Activated naive CD8-positive, alpha-beta T cell treated with anti-CD3 and anti-CD28 coated beads for 36 hours (primary cell): ENCODE measurements around the gene AADACL3. TPM values are rescaled to one million over a fixed set of nuclear protein-coding genes. Genes with fewer than 3 reads are reported as not detected.
"Not testable (repeated sequence)": the region's sequence is repeated elsewhere in the genome, so short reads cannot be mapped to it uniquely, and the experiment has no call there.

ENCODE experiments used
- DNase-seq: peaks from one replicate; pipeline ENCODE4 v3.0.0; 2021
- H3K27ac Mint-ChIP-seq: one replicate; pipeline ENCODE4 v1.8.0; 2022; ENCODE audit warnings: mild to moderate bottlenecking, moderate library complexity, mixed read lengths
- H3K27me3 Mint-ChIP-seq: one replicate; pipeline ENCODE4 v1.8.0; 2022; ENCODE audit warnings: mild to moderate bottlenecking, mixed read lengths
- H3K36me3 Mint-ChIP-seq: one replicate; pipeline ENCODE4 v1.8.0; 2021; ENCODE audit warnings: mild to moderate bottlenecking, mixed read lengths
- H3K4me1 Mint-ChIP-seq: one replicate; pipeline ENCODE4 v1.8.0; 2021; ENCODE audit warnings: mixed read lengths
- H3K4me3 Mint-ChIP-seq: one replicate; pipeline ENCODE4 v1.8.0; 2022; ENCODE audit warnings: mild to moderate bottlenecking, moderate library complexity, mixed read lengths
- H3K9me3 Mint-ChIP-seq: one replicate; pipeline ENCODE4 v1.8.0; 2022; ENCODE audit warnings: mixed read lengths
- total RNA-seq, 2 experiments: library from RNA; stranded (reverse); gene quantifications; one replicate each; pipeline ENCODE4 v1.2.3, GENCODE V29; 2021

Gene AADACL3, protein sequence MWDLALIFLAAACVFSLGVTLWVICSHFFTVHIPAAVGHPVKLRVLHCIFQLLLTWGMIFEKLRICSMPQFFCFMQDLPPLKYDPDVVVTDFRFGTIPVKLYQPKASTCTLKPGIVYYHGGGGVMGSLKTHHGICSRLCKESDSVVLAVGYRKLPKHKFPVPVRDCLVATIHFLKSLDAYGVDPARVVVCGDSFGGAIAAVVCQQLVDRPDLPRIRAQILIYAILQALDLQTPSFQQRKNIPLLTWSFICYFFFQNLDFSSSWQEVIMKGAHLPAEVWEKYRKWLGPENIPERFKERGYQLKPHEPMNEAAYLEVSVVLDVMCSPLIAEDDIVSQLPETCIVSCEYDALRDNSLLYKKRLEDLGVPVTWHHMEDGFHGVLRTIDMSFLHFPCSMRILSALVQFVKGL
- not detected for total RNA-seq

- H3K9me3 Mint-ChIP-seq: no peaks in the 10 kb centered on the region
- peaks cover 21% of the 10 kb centered on the region for H3K27me3 Mint-ChIP-seq
- DNase-seq: no peak
- H3K4me3 Mint-ChIP-seq: no peak within 1 kb of the TSS
- H3K36me3 Mint-ChIP-seq: no peaks in the 10 kb centered on the region
- no peaks in the 10 kb centered on the region for H3K4me1 Mint-ChIP-seq
- H3K27ac Mint-ChIP-seq: no peak within 1 kb of the TSS
These were observed at the start of gene AADACL3 for GRCh38 chr1:12715896-12716437. TSS of gene AADACL3 (plus strand) at chr1:12716110. CDS start at chr1:12716177, 67 bp downstream.

GRCh38 chr1:12666141-12666735, 49.7 kb upstream of the AADACL3 start:
- no peaks in the 10 kb centered on the region for H3K27me3 Mint-ChIP-seq
- H3K27ac Mint-ChIP-seq: no peak overlapping the region
- H3K36me3 Mint-ChIP-seq: no peaks in the 10 kb centered on the region
- no peak overlapping the region for H3K4me3 Mint-ChIP-seq
- H3K4me1 Mint-ChIP-seq: no peaks in the 10 kb centered on the region
- DNase-seq: no peak
- H3K9me3 Mint-ChIP-seq: peaks cover 8% of the 10 kb centered on the region

GRCh38 chr1:12669529-12670068, 46.3 kb upstream of the AADACL3 start:
- Mint-ChIP-seq H3K9me3 (peaks cover 8% of the 10 kb centered on the region), H3K36me3 (no peaks in the 10 kb centered on the region), H3K27me3 (peaks cover 12% of the 10 kb centered on the region), H3K4me1 (no peaks in the 10 kb centered on the region), H3K4me3 (no peak overlapping the region), H3K27ac (no peak overlapping the region)
- no peak for DNase-seq

- no peaks in the 10 kb centered on the region for H3K4me1 Mint-ChIP-seq
- H3K27ac Mint-ChIP-seq: no peak overlapping the region
- H3K36me3 Mint-ChIP-seq: no peaks in the 10 kb centered on the region
- DNase-seq: no peak
- H3K9me3 Mint-ChIP-seq: no peaks in the 10 kb centered on the region
- peaks cover 23% of the 10 kb centered on the region for H3K27me3 Mint-ChIP-seq
- no peak overlapping the region for H3K4me3 Mint-ChIP-seq
These were observed 41.6 kb upstream of the AADACL3 start for GRCh38 chr1:12674358-12674757.

DNA sequence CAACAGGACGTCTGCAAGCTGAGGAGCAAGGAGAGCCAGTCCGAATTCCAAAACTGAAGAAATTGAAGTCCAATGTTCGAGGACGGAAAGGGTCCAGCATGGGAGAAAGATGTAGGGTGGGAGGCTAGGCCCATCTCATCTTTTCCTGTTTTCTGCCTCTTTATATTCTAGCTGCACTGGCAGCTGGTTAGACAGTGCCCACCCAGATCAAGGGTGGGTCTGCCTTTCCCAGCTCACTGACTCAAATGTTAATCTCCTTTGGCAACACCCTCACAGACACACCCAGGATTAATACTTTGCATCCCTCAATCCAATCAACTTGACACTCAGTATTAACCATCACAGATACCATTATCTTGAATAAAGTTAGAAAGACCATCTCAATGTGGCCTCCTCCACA, 39.8 kb upstream of the AADACL3 start:
- H3K4me3 Mint-ChIP-seq, H3K4me1 Mint-ChIP-seq, H3K9me3 Mint-ChIP-seq, DNase-seq, H3K27ac Mint-ChIP-seq, H3K36me3 Mint-ChIP-seq: not testable (repeated sequence)
- peaks cover 28% of the 10 kb centered on the region for H3K27me3 Mint-ChIP-seq

DNA sequence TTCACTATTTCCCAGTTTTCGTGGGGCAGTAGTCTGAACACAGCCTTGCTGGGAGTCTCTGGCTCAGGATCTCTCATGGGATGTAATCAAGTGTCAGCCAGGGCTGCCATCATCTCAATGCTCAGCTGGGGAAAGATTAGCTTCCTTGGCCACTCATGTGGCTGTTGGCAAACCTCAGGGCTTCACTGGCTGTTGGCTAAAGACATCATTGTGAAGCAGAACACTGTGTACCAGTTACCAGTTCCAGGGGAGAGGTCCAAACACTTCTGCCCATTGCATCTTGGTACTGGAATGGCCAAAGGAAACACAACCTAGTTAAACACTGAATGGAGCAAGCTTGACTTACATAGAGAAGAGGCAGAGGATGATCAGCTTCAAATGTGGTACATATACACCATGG, 38.3 kb upstream of the AADACL3 start:
- no peaks in the 10 kb centered on the region for H3K36me3 Mint-ChIP-seq
- H3K4me1 Mint-ChIP-seq: no peaks in the 10 kb centered on the region
- DNase-seq: no peak
- peaks cover 27% of the 10 kb centered on the region for H3K27me3 Mint-ChIP-seq
- H3K27ac Mint-ChIP-seq: no peak overlapping the region
- H3K4me3 Mint-ChIP-seq: no peak overlapping the region
- H3K9me3 Mint-ChIP-seq: no peaks in the 10 kb centered on the region

DNA sequence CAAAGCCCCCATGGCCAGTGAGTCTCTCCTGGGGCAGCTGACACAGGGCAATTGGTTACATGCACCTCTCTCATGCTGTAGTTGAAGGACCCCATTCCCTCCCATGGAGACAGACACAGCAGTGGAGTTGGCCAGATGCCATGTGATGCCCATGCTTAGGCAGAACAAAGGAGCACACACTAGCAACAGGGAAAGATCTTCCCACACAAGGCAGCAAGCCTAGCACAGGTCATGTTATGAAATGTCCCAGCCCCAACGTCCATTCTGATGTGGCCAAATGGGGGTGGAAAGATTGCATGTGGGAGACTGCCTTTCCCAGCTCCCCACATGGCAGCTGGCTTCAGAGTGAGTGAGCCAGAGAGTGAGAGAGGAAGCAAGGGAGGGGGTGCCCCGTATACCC, 37.6 kb upstream of the AADACL3 start:
- Mint-ChIP-seq H3K27ac (no peak overlapping the region), H3K36me3 (no peaks in the 10 kb centered on the region), H3K9me3 (no peaks in the 10 kb centered on the region), H3K27me3 (peaks cover 28% of the 10 kb centered on the region), H3K4me1 (no peaks in the 10 kb centered on the region), H3K4me3 (no peak overlapping the region)
- no peak for DNase-seq

DNA sequence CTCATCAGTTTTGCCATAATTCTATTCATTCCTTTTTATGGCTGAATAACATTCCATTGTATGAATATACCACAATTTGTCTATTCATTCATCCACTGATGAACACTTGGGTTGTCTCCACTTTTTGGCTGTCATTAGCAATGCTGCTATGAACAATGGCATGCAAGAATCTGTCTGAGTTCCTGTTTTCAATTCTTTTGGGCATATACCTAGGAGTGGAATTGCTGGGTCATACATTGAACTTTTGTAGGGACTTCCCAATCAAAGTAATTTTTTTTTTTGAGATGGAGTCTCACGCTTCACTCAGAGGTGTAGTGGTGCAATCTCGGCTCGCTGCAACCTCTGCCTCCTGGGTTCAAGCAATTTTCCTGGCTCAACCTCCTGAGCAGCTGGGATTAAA, 37.1 kb upstream of the AADACL3 start:
- Mint-ChIP-seq H3K4me1 (no peaks in the 10 kb centered on the region), H3K27ac (no peak overlapping the region), H3K4me3 (no peak overlapping the region), H3K36me3 (no peaks in the 10 kb centered on the region), H3K27me3 (peaks cover 33% of the 10 kb centered on the region), H3K9me3 (no peaks in the 10 kb centered on the region)
- DNase-seq: no peak

- DNase-seq: no peak
- H3K27me3 Mint-ChIP-seq: peaks cover 9% of the 10 kb centered on the region
- H3K4me1 Mint-ChIP-seq: no peaks in the 10 kb centered on the region
- no peak overlapping the region for H3K4me3 Mint-ChIP-seq
- no peaks in the 10 kb centered on the region for H3K9me3 Mint-ChIP-seq
- H3K36me3 Mint-ChIP-seq: no peaks in the 10 kb centered on the region
- no peak overlapping the region for H3K27ac Mint-ChIP-seq
These were observed 25.8 kb upstream of the AADACL3 start for GRCh38 chr1:12690156-12690555.

- Mint-ChIP-seq H3K27ac (no peak overlapping the region), H3K4me1 (no peaks in the 10 kb centered on the region), H3K9me3 (no peaks in the 10 kb centered on the region), H3K4me3 (no peak overlapping the region), H3K27me3 (no peaks in the 10 kb centered on the region), H3K36me3 (no peaks in the 10 kb centered on the region)
- no peak for DNase-seq
These were observed 22.7 kb upstream of the AADACL3 start for GRCh38 chr1:12692967-12693782.

DNA sequence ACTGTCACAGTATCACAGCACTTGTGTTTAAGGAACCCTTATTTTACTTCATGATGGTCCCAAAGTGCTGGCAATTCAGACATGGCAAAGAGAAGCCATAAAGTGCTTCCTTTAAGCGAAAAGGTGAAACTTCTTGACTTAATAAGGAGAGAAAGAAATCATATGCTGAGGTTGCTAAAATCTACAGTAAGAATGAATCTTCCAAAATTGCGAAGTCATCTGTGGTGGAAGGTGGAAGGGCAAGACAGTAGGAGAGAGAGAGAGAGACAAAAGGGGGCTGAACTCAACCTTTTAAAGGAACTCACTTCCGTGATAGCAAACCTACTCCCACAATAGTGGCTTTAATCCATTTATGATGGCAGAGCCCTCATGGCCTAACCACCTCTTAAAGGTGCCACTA, 19.3 kb upstream of the AADACL3 start:
- no peaks in the 10 kb centered on the region for H3K4me1 Mint-ChIP-seq
- H3K27ac Mint-ChIP-seq: no peak overlapping the region
- peaks cover 13% of the 10 kb centered on the region for H3K27me3 Mint-ChIP-seq
- no peak overlapping the region for H3K4me3 Mint-ChIP-seq
- no peak for DNase-seq
- no peaks in the 10 kb centered on the region for H3K36me3 Mint-ChIP-seq
- H3K9me3 Mint-ChIP-seq: peaks cover 1% of the 10 kb centered on the region

GRCh38 chr1:12697397-12697796, 18.5 kb upstream of the AADACL3 start:
- Mint-ChIP-seq H3K27ac (no peak overlapping the region), H3K27me3 (peaks cover 13% of the 10 kb centered on the region), H3K4me3 (no peak overlapping the region), H3K4me1 (no peaks in the 10 kb centered on the region), H3K36me3 (no peaks in the 10 kb centered on the region), H3K9me3 (peaks cover 1% of the 10 kb centered on the region)
- no peak for DNase-seq

DNA sequence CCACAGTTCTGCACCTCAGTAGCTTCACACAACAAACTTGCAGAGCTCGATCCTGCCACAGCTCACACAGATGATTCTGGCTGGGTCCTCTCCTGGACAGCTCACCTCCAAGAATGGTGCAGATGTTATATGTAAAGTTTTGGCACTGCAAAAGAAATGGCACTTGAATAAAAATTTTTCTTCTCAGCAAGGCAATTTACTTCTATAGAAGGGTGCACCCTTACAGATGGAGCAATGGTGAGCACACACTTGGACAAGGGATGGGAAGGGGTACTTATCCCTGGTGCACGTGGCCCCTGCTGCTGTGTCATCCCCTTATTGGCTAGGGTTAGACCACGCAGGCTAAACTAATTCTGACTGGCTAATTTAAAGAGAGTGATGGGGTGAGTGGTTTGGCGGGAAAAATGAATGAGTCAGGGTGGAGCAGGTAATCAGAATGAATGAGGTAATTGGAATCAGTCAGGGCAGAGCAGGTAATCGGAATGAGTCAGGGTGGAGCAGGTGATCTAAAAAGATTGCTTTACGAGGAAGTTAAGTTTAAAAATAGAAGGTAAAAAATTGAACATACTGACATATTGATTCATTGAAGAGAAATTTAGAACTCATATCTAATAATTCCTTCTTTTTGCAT, 12.0 kb upstream of the AADACL3 start:
- Mint-ChIP-seq H3K4me1 (no peaks in the 10 kb centered on the region), H3K27me3 (peaks cover 16% of the 10 kb centered on the region), H3K27ac (no peak overlapping the region), H3K4me3 (no peak overlapping the region), H3K36me3 (no peaks in the 10 kb centered on the region), H3K9me3 (peaks cover 15% of the 10 kb centered on the region)
- no peak for DNase-seq

- Mint-ChIP-seq H3K27me3 (peaks cover 9% of the 10 kb centered on the region), H3K4me3 (no peak overlapping the region)
- DNase-seq: no peak
These were observed 9.8 kb upstream of the AADACL3 start for GRCh38 chr1:12706061-12706460.

More at GRCh38 chr1:12706061-12706460, 9.8 kb upstream of the AADACL3 start:
- Mint-ChIP-seq H3K27ac (no peak overlapping the region), H3K4me1 (no peaks in the 10 kb centered on the region), H3K36me3 (no peaks in the 10 kb centered on the region), H3K9me3 (peaks cover 14% of the 10 kb centered on the region)
